IPS-20b (cell line): ENCODE data around the gene MIB1.
"Not testable (repeated sequence)": the region's sequence is repeated elsewhere in the genome, so short reads cannot be mapped to it uniquely, and the experiment has no call there.

Experiments used
- H3K27ac ChIP-seq: one replicate; pipeline ENCODE4 v1.5.1; 2013; ENCODE audit warnings: low read length
- H3K27me3 ChIP-seq: 2 replicates; pipeline ENCODE4 v1.6.1; 2013; ENCODE audit warnings: mild to moderate bottlenecking, low read length, inconsistent platforms; ENCODE audit not compliant: insufficient read depth
- H3K36me3 ChIP-seq: 2 replicates; pipeline ENCODE4 v1.6.1; 2013; ENCODE audit warnings: low read depth, mild to moderate bottlenecking, inconsistent platforms, low read length, moderate library complexity; ENCODE audit not compliant: insufficient read depth
- H3K4me1 ChIP-seq: 2 replicates; pipeline ENCODE4 v1.6.1; 2013; ENCODE audit warnings: mild to moderate bottlenecking, control low read depth, inconsistent platforms, low read length, moderate library complexity; ENCODE audit not compliant: insufficient read depth
- H3K4me3 ChIP-seq: 2 replicates; pipeline ENCODE4 v1.5.1; 2013; ENCODE audit warnings: mild to moderate bottlenecking, low read length, inconsistent platforms
- H3K9ac ChIP-seq: 2 replicates; pipeline ENCODE4 v1.6.1; 2013; ENCODE audit warnings: low read depth, mild to moderate bottlenecking, inconsistent platforms, low read length, moderate library complexity
- H3K9me3 ChIP-seq: 2 replicates; pipeline ENCODE4 v1.6.1; 2013; ENCODE audit warnings: mild to moderate bottlenecking, low read depth, low read length, inconsistent platforms; ENCODE audit not compliant: insufficient read depth

The MIB1 gene

DNA sequence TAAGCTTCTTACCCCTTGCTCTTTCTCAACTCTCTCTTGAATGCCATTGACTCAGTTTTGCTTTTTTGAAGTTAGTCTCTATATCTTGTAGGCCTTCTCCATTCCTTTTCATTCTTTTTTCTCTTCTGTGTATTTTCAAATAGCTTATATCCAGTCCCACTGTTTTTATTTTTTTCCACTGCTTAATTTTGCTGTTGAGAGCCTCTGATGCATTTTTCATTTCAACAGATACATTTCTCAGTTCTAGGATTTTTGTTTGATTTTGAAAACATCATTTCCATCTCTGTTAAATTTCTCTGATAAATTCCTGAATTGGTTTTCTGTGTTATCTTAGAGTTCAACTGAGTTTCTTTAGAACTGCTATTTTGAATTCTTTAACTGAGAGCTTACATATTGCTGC, 45.9 kb downstream of the MIB1 start:
- no peak overlapping the region for H3K9ac ChIP-seq
- peaks cover 61% of the 10 kb centered on the region for H3K36me3 ChIP-seq

GRCh38 chr18:21796089-21796488, 55.5 kb downstream of the MIB1 start:
- H3K27me3 ChIP-seq, H3K27ac ChIP-seq, H3K9ac ChIP-seq: not testable (repeated sequence)

More for the DNA sequence above, 45.9 kb downstream of the MIB1 start:
- no peaks in the 10 kb centered on the region for H3K4me1 ChIP-seq
- no peak overlapping the region for H3K27ac ChIP-seq
- no peaks in the 10 kb centered on the region for H3K9me3 ChIP-seq
- H3K4me3 ChIP-seq = no peak overlapping the region
- H3K27me3 ChIP-seq = no peaks in the 10 kb centered on the region

DNA sequence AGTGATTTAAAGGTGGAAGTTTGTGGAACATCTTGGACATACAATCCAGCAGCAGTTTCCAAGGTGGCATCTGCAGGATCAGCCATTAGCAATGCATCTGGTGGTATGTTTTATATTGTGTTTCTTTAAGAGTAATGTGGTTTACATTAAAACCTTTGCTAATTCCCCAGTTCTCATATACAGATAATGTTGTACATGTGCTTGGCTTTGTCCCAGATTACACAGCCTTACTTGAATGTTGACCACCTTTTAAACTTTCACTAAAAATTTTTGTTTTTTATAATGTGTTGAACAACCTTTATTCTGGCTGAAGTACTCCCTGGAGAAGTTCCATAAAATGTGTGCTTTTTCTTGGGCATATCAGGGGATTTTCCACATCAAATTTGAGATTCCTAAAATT, 57.5 kb downstream of the MIB1 start:
- Histone ChIP-seq H3K9ac (no peak overlapping the region), H3K4me1 (no peaks in the 10 kb centered on the region), H3K36me3 (peaks cover 49% of the 10 kb centered on the region), H3K4me3 (no peak overlapping the region), H3K27ac (no peak overlapping the region), H3K9me3 (no peaks in the 10 kb centered on the region), H3K27me3 (no peaks in the 10 kb centered on the region)

More at GRCh38 chr18:21796089-21796488, 55.5 kb downstream of the MIB1 start:
- H3K9me3 ChIP-seq, H3K4me1 ChIP-seq, H3K4me3 ChIP-seq: not testable (repeated sequence)
- H3K36me3 ChIP-seq = peaks cover 56% of the 10 kb centered on the region

- no peak overlapping the region for H3K27ac ChIP-seq
- peaks cover 64% of the 10 kb centered on the region for H3K36me3 ChIP-seq
- H3K4me1 ChIP-seq = no peaks in the 10 kb centered on the region
- H3K9me3 ChIP-seq = no peaks in the 10 kb centered on the region
- no peaks in the 10 kb centered on the region for H3K27me3 ChIP-seq
- no peak overlapping the region for H3K4me3 ChIP-seq
- no peak overlapping the region for H3K9ac ChIP-seq
These were observed 59.1 kb downstream of the MIB1 start for GRCh38 chr18:21799721-21800120.

- Histone ChIP-seq H3K27ac (no peak overlapping the region), H3K9me3 (no peaks in the 10 kb centered on the region), H3K4me1 (no peaks in the 10 kb centered on the region), H3K36me3 (peaks cover 80% of the 10 kb centered on the region), H3K4me3 (no peak overlapping the region), H3K9ac (no peak overlapping the region), H3K27me3 (no peaks in the 10 kb centered on the region)
These were observed 62.9 kb downstream of the MIB1 start for GRCh38 chr18:21803495-21803894.

GRCh38 chr18:21805771-21806366, 65.3 kb downstream of the MIB1 start:
- H3K36me3 ChIP-seq = peaks cover 80% of the 10 kb centered on the region
- H3K9me3 ChIP-seq = peaks cover 10% of the 10 kb centered on the region

DNA sequence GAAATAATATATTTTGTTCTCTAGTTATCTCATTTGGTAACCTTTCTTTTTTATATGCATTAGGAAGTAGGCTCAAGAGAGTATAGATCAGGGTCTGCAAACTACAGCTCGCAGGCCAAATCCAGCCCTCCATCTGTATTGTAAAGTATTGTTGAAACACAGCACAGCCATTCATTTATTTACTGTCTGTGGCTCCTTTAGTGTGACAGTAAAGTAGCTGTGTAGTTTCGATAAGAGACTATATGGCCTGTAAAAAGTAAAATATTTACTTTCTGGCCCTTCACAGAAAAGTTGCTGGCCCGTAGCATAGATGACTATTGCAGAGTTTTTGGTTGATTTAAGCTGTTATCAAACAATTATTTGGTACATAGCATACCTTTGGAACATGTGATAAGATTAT, 67.6 kb downstream of the MIB1 start:
- Histone ChIP-seq H3K27ac (no peak overlapping the region), H3K9me3 (peaks cover 10% of the 10 kb centered on the region), H3K27me3 (no peaks in the 10 kb centered on the region), H3K4me1 (no peaks in the 10 kb centered on the region), H3K36me3 (peaks cover 77% of the 10 kb centered on the region), H3K4me3 (no peak overlapping the region), H3K9ac (no peak overlapping the region)

More at GRCh38 chr18:21805771-21806366, 65.3 kb downstream of the MIB1 start:
- Histone ChIP-seq H3K4me3 (no peak overlapping the region), H3K9ac (no peak overlapping the region), H3K27me3 (no peaks in the 10 kb centered on the region), H3K4me1 (no peaks in the 10 kb centered on the region), H3K27ac (no peak overlapping the region)

GRCh38 chr18:21809725-21810124, 69.1 kb downstream of the MIB1 start:
- Histone ChIP-seq H3K27me3 (no peaks in the 10 kb centered on the region), H3K9me3 (peaks cover 10% of the 10 kb centered on the region), H3K36me3 (peaks cover 74% of the 10 kb centered on the region), H3K9ac (no peak overlapping the region), H3K4me3 (no peak overlapping the region), H3K4me1 (no peaks in the 10 kb centered on the region), H3K27ac (no peak overlapping the region)

- H3K27ac ChIP-seq = no peak overlapping the region
- peaks cover under 1% of the 10 kb centered on the region for H3K9me3 ChIP-seq
- H3K9ac ChIP-seq = no peak overlapping the region
- no peak overlapping the region for H3K4me3 ChIP-seq
- no peaks in the 10 kb centered on the region for H3K4me1 ChIP-seq
- H3K36me3 ChIP-seq = peaks cover 74% of the 10 kb centered on the region
- no peaks in the 10 kb centered on the region for H3K27me3 ChIP-seq
These were observed 74.5 kb downstream of the MIB1 start for GRCh38 chr18:21815101-21815500.

GRCh38 chr18:21820033-21820810, 79.6 kb downstream of the MIB1 start:
- H3K4me1 ChIP-seq = no peaks in the 10 kb centered on the region
- H3K9ac ChIP-seq = no peak overlapping the region
- no peak overlapping the region for H3K4me3 ChIP-seq
- no peaks in the 10 kb centered on the region for H3K27me3 ChIP-seq
- no peak overlapping the region for H3K27ac ChIP-seq
- no peaks in the 10 kb centered on the region for H3K9me3 ChIP-seq
- peaks cover 63% of the 10 kb centered on the region for H3K36me3 ChIP-seq

- Histone ChIP-seq H3K4me3 (no peak overlapping the region), H3K36me3 (peaks cover 58% of the 10 kb centered on the region), H3K27ac (no peak overlapping the region), H3K4me1 (peaks cover 4% of the 10 kb centered on the region; the same call in 1 of the 2 replicates), H3K9me3 (no peaks in the 10 kb centered on the region), H3K9ac (no peak overlapping the region), H3K27me3 (no peaks in the 10 kb centered on the region)
These were observed 80.2 kb downstream of the MIB1 start for GRCh38 chr18:21820811-21821143.

- no peak overlapping the region for H3K27ac ChIP-seq
- no peaks in the 10 kb centered on the region for H3K9me3 ChIP-seq
- H3K9ac ChIP-seq = no peak overlapping the region
- H3K27me3 ChIP-seq = no peaks in the 10 kb centered on the region
- no peak overlapping the region for H3K4me3 ChIP-seq
- peaks cover 5% of the 10 kb centered on the region; the same call in 1 of the 2 replicates for H3K4me1 ChIP-seq
- H3K36me3 ChIP-seq = peaks cover 29% of the 10 kb centered on the region
These were observed 83.3 kb downstream of the MIB1 start for GRCh38 chr18:21823848-21824247.
